ENCODE results near the gene TSPAN3. TPM values are rescaled to one million over a fixed set of nuclear protein-coding genes. Genes with fewer than 3 reads are reported as not detected.

TSPAN3 gene
- total and polyA plus RNA-seq, 2 donors (not counting 3 experiments of a cell fraction or from before 2014, with no cell fraction given), result 215 to 606 TPM

GRCh38 chr15:77013776-77014131, 57.2 kb downstream of the TSPAN3 start:
- BruUV-seq (replicated peaks), result no TSS peak
- no peak for DNase-seq (ENCODE audit: low read depth, low spot score)
- POLR2A ChIA-PET, result no interaction called here

More at GRCh38 chr15:77013776-77014131, 57.2 kb downstream of the TSPAN3 start:
- Histone ChIP-seq H3K9me3 (replicated peaks; ENCODE audit: control insufficient read depth, insufficient read depth, low read length) (no peaks in the 10 kb centered on the region), H3K27me3 (ENCODE audit: control insufficient read depth in 2 of 2, insufficient read depth in 2 of 2, low read length in 2 of 2) (no peaks in the 10 kb centered on the region), H3K36me3 (ENCODE audit: control insufficient read depth in 2 of 2, extremely low read depth in 1 of 2, insufficient read depth in 2 of 2, low read length in 2 of 2) (no peaks in the 10 kb centered on the region), H3K9me1 (replicated peaks; ENCODE audit: control insufficient read depth, extremely low read depth, insufficient read depth, low read length) (no peaks in the 10 kb centered on the region), H4K20me1 (replicated peaks; ENCODE audit: control insufficient read depth, extremely low read depth, insufficient read depth, low read length) (no peaks in the 10 kb centered on the region), H3K4me3 (replicated peaks in 1 of 3; ENCODE audit: insufficient read depth in 1 of 3, low read depth in 1 of 3, low read length in 3 of 3) (no peak overlapping the region), H3K27ac (ENCODE audit: insufficient read depth, low read depth, low read length) (no peak overlapping the region), H3K4me1 (ENCODE audit: control insufficient read depth, extremely low read depth, insufficient read depth, low read length) (no peaks in the 10 kb centered on the region), H2AFZ (ENCODE audit: low read depth, low read length) (no peak overlapping the region), H3K4me2 (ENCODE audit: insufficient read depth, low read length) (no peak overlapping the region), H3K79me2 (ENCODE audit: control insufficient read depth, insufficient read depth, low read length) (no peaks in the 10 kb centered on the region), H3K9ac (replicated peaks; ENCODE audit: extremely low read depth, insufficient read depth, low read length) (no peak overlapping the region)
- TF ChIP-seq EZH2 (IDR thresholded peaks at IDR 0.05; ENCODE audit: borderline replicate concordance, low read depth, low read length, severe bottlenecking), result no peak
- no peak for TF ChIP-seq POLR2AphosphoS5 (IDR thresholded peaks at IDR 0.05; ENCODE audit: insufficient read depth, low read depth, low read length)
- no peak for TF ChIP-seq MYC (IDR thresholded peaks at IDR 0.05; ENCODE audit: low read depth, low read length)
- TF ChIP-seq FOS (IDR thresholded peaks at IDR 0.05; ENCODE audit: borderline replicate concordance, insufficient read depth, low read length), result no peak
- TF ChIP-seq, protein P1, sequence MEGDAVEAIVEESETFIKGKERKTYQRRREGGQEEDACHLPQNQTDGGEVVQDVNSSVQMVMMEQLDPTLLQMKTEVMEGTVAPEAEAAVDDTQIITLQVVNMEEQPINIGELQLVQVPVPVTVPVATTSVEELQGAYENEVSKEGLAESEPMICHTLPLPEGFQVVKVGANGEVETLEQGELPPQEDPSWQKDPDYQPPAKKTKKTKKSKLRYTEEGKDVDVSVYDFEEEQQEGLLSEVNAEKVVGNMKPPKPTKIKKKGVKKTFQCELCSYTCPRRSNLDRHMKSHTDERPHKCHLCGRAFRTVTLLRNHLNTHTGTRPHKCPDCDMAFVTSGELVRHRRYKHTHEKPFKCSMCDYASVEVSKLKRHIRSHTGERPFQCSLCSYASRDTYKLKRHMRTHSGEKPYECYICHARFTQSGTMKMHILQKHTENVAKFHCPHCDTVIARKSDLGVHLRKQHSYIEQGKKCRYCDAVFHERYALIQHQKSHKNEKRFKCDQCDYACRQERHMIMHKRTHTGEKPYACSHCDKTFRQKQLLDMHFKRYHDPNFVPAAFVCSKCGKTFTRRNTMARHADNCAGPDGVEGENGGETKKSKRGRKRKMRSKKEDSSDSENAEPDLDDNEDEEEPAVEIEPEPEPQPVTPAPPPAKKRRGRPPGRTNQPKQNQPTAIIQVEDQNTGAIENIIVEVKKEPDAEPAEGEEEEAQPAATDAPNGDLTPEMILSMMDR (IDR thresholded peaks at IDR 0.05; ENCODE audit: extremely low read depth in 1 of 2, insufficient read depth in 1 of 2, low read depth in 1 of 2, low read length in 2 of 2), result no peak
- no peak for TF ChIP-seq POLR2A (IDR thresholded peaks at IDR 0.05; ENCODE audit: low read depth, low read length)
- no peak for TF ChIP-seq JUN (IDR thresholded peaks at IDR 0.05; ENCODE audit: borderline replicate concordance, insufficient read depth, insufficient read length, low read depth)
- no peak for TF ChIP-seq MAX (IDR thresholded peaks at IDR 0.05; ENCODE audit: insufficient read depth, insufficient read length)
- no peak for TF ChIP-seq GATA2 (IDR thresholded peaks at IDR 0.05; ENCODE audit: insufficient read depth, insufficient read length, low read depth, low read length)
- no peak for FAIRE-seq
- CTCF ChIA-PET, result interaction anchor here (0.8 to 1.3 kb wide), 4 partner anchors 9 to 828 kb away, joined by 3 to 5 read pairs (median 3); no protein-coding TSS in a partner anchor
- dilution Hi-C loops (cut with MboI; ENCODE audit: extremely low pct_ligation_motif_present, low sequenced_read_pairs) (no loop called here), intact Hi-C loops (cut with micrococcal nuclease) (no loop called here)

All from endothelial cell of umbilical vein (primary cell).